Natural killer cell (primary cell): Measurements from ENCODE around the gene FUT1. TPM values are rescaled to one million over a fixed set of nuclear protein-coding genes. Genes with fewer than 3 reads are reported as not detected.

Experiments
- ATAC-seq, 3 donors: fragments of 150-1000 bp in 2 of 3; fragments of 200-7000 bp in 1 of 3; cut with Tn5 transposase; 1 replicate in 1 of 3; 2 replicates in 2 of 3; pipeline ENCODE4 v1.10.0; 2021; ENCODE audit warnings: mild to moderate bottlenecking in 2 of 3, moderate library complexity in 2 of 3
- DNase-seq, 2 donors: peaks; one replicate each; pipeline versions ENCODE4 v3.0.0 to v3.0.0-alpha.2; 2013 to 2021; ENCODE audit warnings: mixed read lengths in 1 of 2
- H3K27ac ChIP-seq: one replicate; pipeline ENCODE4 v1.5.1; 2013; ENCODE audit warnings: mild to moderate bottlenecking, low read length
- H3K27me3 ChIP-seq: one replicate; pipeline ENCODE4 v1.6.1; 2013; ENCODE audit warnings: low read length; ENCODE audit not compliant: control insufficient read depth, insufficient read depth
- H3K36me3 ChIP-seq: one replicate; pipeline ENCODE4 v1.6.1; 2013; ENCODE audit warnings: low read length; ENCODE audit not compliant: control insufficient read depth, insufficient read depth
- H3K4me1 ChIP-seq: one replicate; pipeline ENCODE4 v1.6.1; 2013; ENCODE audit warnings: low read length; ENCODE audit not compliant: control insufficient read depth, insufficient read depth
- H3K4me3 ChIP-seq: one replicate; pipeline ENCODE4 v1.5.1; 2013; ENCODE audit warnings: low read length
- H3K9me3 ChIP-seq: one replicate; pipeline ENCODE4 v1.6.1; 2013; ENCODE audit warnings: low read length; ENCODE audit not compliant: control insufficient read depth, insufficient read depth
- H3K27ac Mint-ChIP-seq, 2 donors: one replicate each; pipeline ENCODE4 v1.8.0; 2022; ENCODE audit warnings: mild to moderate bottlenecking in 2 of 2, mixed read lengths in 2 of 2, moderate library complexity in 1 of 2
- H3K27me3 Mint-ChIP-seq, 2 donors: one replicate each; pipeline ENCODE4 v1.8.0; 2022; ENCODE audit warnings: low read depth in 2 of 2, mixed read lengths in 2 of 2
- H3K36me3 Mint-ChIP-seq: one replicate; pipeline ENCODE4 v1.8.0; 2022; ENCODE audit warnings: mixed read lengths
- H3K4me1 Mint-ChIP-seq, 2 donors: one replicate each; pipeline ENCODE4 v1.8.0; 2022; ENCODE audit warnings: mixed read lengths in 2 of 2
- H3K4me3 Mint-ChIP-seq: one replicate; pipeline ENCODE4 v1.8.0; 2022; ENCODE audit warnings: mild to moderate bottlenecking, moderate library complexity, mixed read lengths
- H3K9me3 Mint-ChIP-seq, 2 donors: one replicate each; pipeline ENCODE4 v1.8.0; 2022; ENCODE audit warnings: mixed read lengths in 2 of 2
- WGBS: methylation state at CpG from one replicate; pipeline ENCODE4 v1.1.7; 2013; ENCODE audit warnings: missing lambda C conversion rate; ENCODE audit not compliant: insufficient coverage; 5-methylcytosine and 5-hydroxymethylcytosine counted together
- intact Hi-C: fragments of 100-400 bp; cut with micrococcal nuclease; formaldehyde crosslinking; loops from one replicate; pipeline ENCODE4 v1.14.2; 2022
- total RNA-seq, 4 donors: library from RNA; stranded (reverse); fragments of 120-200 nt in 1 of 4; gene quantifications; one replicate each; pipeline versions ENCODE4 v1.2.3 to v1.2.4, GENCODE V29; 2013 to 2022
- TF ChIP-seq, protein P1 (sequence below): fragments of 200-600 bp; IDR thresholded peaks from one replicate; pipeline ENCODE4 v1.8.0; 2022; ENCODE audit warnings: antibody characterized with exemption

The FUT1 gene
- total RNA-seq, 3 donors from 2014 or later (not counting 1 experiment from before 2014, with no cell fraction given): 0.18 TPM; not detected in 2

DNA sequence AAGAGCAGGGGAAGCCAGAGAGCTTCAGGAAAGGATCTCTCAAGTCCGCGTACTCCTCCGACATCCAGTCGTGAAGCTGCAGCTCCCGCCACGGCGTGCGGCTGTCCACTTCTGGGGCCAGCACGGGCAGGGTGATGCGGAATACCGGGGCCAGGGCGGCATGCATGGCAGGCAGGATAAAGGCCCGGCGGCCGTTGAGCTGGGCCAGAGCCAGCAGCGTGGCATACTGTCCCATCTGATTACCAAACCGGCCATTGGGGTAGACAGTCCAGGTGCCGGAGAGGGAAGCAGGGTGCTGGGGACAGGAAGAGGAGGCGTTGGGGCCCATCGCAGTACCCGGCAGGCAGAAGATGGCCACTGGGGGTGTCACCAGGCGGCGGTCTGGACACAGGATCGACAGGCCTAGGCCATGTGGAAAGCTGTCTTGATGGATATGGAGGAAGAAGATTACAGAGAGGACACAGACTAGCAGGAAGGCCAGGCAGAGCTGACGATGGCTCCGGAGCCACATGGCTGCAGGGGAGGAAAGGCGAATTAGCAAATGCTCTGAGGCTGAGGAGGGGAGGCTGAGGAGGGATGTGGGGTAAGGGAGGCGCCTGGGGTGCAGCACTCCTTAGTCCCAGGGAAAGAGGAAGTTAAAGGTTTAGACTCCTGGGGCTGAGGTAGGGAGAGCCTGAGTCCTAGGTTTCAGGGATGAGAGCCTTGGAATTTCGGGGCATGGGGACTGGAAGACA is 1.5 kb downstream of the FUT1 start:
- Histone ChIP-seq H3K9me3 (no peaks in the 10 kb centered on the region), H3K4me3 (no peak overlapping the region), H3K36me3 (no peaks in the 10 kb centered on the region), H3K4me1 (peaks cover 28% of the 10 kb centered on the region), H3K27ac (no peak overlapping the region), H3K27me3 (peaks cover 24% of the 10 kb centered on the region)
- Mint-ChIP-seq H3K36me3 (no peaks in the 10 kb centered on the region), H3K4me3 (peak overlapping the region; percentile 65), H3K4me1 (peaks cover 12 to 21% of the 10 kb centered on the region in 2 donors), H3K9me3 (no peaks in the 10 kb centered on the region), H3K27ac (no peak overlapping the region), H3K27me3 (peaks cover 15 to 39% of the 10 kb centered on the region in 2 donors)
- intact Hi-C loops: no loop called here
- DNase-seq (no peak), ATAC-seq (no peak)
- TF ChIP-seq, protein P1, sequence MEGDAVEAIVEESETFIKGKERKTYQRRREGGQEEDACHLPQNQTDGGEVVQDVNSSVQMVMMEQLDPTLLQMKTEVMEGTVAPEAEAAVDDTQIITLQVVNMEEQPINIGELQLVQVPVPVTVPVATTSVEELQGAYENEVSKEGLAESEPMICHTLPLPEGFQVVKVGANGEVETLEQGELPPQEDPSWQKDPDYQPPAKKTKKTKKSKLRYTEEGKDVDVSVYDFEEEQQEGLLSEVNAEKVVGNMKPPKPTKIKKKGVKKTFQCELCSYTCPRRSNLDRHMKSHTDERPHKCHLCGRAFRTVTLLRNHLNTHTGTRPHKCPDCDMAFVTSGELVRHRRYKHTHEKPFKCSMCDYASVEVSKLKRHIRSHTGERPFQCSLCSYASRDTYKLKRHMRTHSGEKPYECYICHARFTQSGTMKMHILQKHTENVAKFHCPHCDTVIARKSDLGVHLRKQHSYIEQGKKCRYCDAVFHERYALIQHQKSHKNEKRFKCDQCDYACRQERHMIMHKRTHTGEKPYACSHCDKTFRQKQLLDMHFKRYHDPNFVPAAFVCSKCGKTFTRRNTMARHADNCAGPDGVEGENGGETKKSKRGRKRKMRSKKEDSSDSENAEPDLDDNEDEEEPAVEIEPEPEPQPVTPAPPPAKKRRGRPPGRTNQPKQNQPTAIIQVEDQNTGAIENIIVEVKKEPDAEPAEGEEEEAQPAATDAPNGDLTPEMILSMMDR: no peak
- WGBS: 91% methylated on average over 29 of the region's 29 CpGs

DNA sequence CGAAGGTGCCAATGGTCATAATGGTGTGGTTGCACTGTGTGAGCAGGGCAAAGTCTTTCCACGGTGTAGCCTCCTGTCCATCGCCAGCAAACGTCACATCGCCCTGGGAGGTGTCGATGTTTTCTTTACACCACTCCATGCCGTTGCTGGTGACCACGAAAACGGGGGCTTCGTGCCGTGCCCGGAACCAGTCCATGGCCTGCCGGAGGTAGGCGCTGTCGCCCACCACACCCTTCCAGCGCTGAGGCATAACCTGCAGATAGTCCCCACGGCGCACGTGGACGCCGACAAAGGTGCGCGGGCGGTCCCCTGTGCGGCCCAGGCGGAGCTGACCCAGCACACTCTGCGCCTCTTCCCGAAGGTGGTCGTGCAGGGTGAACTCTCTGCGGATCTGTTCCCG is 2.1 kb downstream of the FUT1 start:
- Mint-ChIP-seq H3K9me3 (no peaks in the 10 kb centered on the region), H3K27ac (no peak overlapping the region), H3K27me3 (peaks cover 19 to 44% of the 10 kb centered on the region in 2 donors), H3K4me3 (no peak overlapping the region), H3K36me3 (no peaks in the 10 kb centered on the region), H3K4me1 (peaks cover 12 to 25% of the 10 kb centered on the region in 2 donors)
- TF ChIP-seq, protein P1: no peak
- no peak for ATAC-seq
- 94% methylated on average over 31 of the region's 31 CpGs for WGBS
- Histone ChIP-seq H3K4me1 (peaks cover 31% of the 10 kb centered on the region), H3K4me3 (no peak overlapping the region), H3K36me3 (no peaks in the 10 kb centered on the region), H3K9me3 (peaks cover 4% of the 10 kb centered on the region), H3K27ac (no peak overlapping the region), H3K27me3 (peaks cover 30% of the 10 kb centered on the region)
- intact Hi-C loops: no loop called here
- no peak for DNase-seq

DNA sequence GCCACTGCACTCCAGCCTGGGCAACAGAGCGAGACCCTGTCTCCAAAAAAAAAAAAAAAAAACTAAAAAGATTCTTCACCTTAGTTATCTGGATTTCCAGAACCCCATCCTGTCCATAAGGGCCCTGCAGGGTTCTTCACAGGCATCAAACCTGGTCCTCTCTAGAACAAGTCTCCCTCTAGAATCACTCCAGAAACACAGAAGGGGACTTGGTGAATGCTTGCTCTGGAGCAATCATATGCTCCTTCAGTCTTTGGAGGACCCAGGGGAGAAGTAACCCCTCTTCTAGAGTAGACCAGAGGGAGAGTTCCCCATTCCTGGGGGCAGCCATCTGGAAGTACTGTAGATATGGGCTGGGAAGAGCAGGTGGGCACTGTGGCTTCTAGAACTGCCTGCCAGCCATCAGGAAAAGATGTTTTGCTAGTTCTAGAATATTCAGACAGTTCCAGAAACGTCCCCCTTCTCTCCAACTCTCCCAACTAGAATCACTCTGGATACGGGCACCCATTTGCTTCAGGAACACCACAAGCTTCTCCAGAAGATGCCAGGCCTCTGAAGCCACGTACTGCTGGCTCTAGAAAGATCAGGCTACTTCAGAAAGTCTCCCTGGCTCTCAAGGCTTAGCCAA is 2.8 kb downstream of the FUT1 start:
- no peak overlapping the region for H3K4me3 ChIP-seq
- no peak overlapping the region for H3K4me3 Mint-ChIP-seq
- TF ChIP-seq, protein P1: no peak
- H3K27ac Mint-ChIP-seq: no peak overlapping the region
- peaks cover 5% of the 10 kb centered on the region for H3K9me3 ChIP-seq
- intact Hi-C loops: no loop called here
- no peaks in the 10 kb centered on the region for H3K36me3 ChIP-seq
- DNase-seq (no peak), ATAC-seq (no peak)
- peaks cover 32% of the 10 kb centered on the region for H3K27me3 ChIP-seq
- 83% methylated on average over 3 of the region's 4 CpGs for WGBS
- H3K4me1 Mint-ChIP-seq: peaks cover 12 to 29% of the 10 kb centered on the region in 2 donors
- no peaks in the 10 kb centered on the region for H3K36me3 Mint-ChIP-seq
- no peaks in the 10 kb centered on the region for H3K9me3 Mint-ChIP-seq
- H3K27me3 Mint-ChIP-seq: peaks cover 19 to 44% of the 10 kb centered on the region in 2 donors
- H3K27ac ChIP-seq: no peak overlapping the region
- H3K4me1 ChIP-seq: peaks cover 33% of the 10 kb centered on the region
